ENCODE data around the gene TNNC2. TPM values are rescaled to one million over a fixed set of nuclear protein-coding genes. Genes with fewer than 3 reads are reported as not detected.
A peak's percentile ranks its signal among the peaks of the same experiment; 100 is the strongest.
"Not testable (repeated sequence)": the region's sequence is repeated elsewhere in the genome, so short reads cannot be mapped to it uniquely, and the experiment has no call there.

TNNC2 gene
- total and polyA plus RNA-seq, 2 of the 13 experiments (the other 11 are each of a cell fraction or from before 2014, with no cell fraction given): 1.8 to 4.7 TPM

GRCh38 chr20:45829673-45830106, 2.6 kb upstream of the TNNC2 start (continued):
- TF ChIP-seq, protein P1, sequence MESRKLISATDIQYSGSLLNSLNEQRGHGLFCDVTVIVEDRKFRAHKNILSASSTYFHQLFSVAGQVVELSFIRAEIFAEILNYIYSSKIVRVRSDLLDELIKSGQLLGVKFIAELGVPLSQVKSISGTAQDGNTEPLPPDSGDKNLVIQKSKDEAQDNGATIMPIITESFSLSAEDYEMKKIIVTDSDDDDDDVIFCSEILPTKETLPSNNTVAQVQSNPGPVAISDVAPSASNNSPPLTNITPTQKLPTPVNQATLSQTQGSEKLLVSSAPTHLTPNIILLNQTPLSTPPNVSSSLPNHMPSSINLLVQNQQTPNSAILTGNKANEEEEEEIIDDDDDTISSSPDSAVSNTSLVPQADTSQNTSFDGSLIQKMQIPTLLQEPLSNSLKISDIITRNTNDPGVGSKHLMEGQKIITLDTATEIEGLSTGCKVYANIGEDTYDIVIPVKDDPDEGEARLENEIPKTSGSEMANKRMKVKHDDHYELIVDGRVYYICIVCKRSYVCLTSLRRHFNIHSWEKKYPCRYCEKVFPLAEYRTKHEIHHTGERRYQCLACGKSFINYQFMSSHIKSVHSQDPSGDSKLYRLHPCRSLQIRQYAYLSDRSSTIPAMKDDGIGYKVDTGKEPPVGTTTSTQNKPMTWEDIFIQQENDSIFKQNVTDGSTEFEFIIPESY (CRISPR knock-in tag; IDR thresholded peaks at IDR 0.05): 0 out of 2 replicates have a peak, but pooled peaks have one; percentile 32
- TF ChIP-seq ZNF768 (CRISPR knock-in tag; IDR thresholded peaks at IDR 0.05): peak; percentile 8; the same call in 1 of the 2 replicates
- TF ChIP-seq MEF2D (CRISPR knock-in tag; IDR thresholded peaks at IDR 0.05): peak; percentile 23; the same call in 1 of the 2 replicates
- peak; percentile 71 for TF ChIP-seq PATZ1 (CRISPR knock-in tag; IDR thresholded peaks at IDR 0.05)
- peak; percentile 46; the same call in 1 of the 2 replicates for TF ChIP-seq LCORL (IDR thresholded peaks at IDR 0.05)
- TF ChIP-seq LCORL (CRISPR knock-in tag; IDR thresholded peaks at IDR 0.05): peak; percentile 89
- peak; percentile 76 for TF ChIP-seq GATAD2A (CRISPR knock-in tag; IDR thresholded peaks at IDR 0.05)
- TF ChIP-seq PHF21A (CRISPR knock-in tag; IDR thresholded peaks at IDR 0.05): peak; percentile 62
- TF ChIP-seq HOXA3 (CRISPR knock-in tag; IDR thresholded peaks at IDR 0.05): peak; percentile 56; the same call in 1 of the 2 replicates
- peak; percentile 81 for TF ChIP-seq ZMYM4 (CRISPR knock-in tag; IDR thresholded peaks at IDR 0.05)
- TF ChIP-seq CEBPG (CRISPR knock-in tag; IDR thresholded peaks at IDR 0.05): peak; percentile 95
- TF ChIP-seq PITX1 (CRISPR knock-in tag; IDR thresholded peaks at IDR 0.05): peak; percentile 99
- TF ChIP-seq, protein P2, sequence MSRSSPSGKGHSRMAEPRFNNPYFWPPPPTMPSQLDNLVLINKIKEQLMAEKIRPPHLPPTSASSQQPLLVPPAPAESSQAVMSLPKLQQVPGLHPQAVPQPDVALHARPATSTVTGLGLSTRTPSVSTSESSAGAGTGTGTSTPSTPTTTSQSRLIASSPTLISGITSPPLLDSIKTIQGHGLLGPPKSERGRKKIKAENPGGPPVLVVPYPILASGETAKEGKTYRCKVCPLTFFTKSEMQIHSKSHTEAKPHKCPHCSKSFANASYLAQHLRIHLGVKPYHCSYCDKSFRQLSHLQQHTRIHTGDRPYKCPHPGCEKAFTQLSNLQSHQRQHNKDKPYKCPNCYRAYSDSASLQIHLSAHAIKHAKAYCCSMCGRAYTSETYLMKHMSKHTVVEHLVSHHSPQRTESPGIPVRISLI (CRISPR knock-in tag; IDR thresholded peaks at IDR 0.05; ENCODE audit: borderline replicate concordance): peak; percentile 86
- not testable (repeated sequence) for TF ChIP-seq FOXA1 (IDR thresholded peaks at IDR 0.05)
- TF ChIP-seq FOXA1 (CRISPR knock-in tag; IDR thresholded peaks at IDR 0.05): peak; percentile 84
- TF ChIP-seq, protein P3, sequence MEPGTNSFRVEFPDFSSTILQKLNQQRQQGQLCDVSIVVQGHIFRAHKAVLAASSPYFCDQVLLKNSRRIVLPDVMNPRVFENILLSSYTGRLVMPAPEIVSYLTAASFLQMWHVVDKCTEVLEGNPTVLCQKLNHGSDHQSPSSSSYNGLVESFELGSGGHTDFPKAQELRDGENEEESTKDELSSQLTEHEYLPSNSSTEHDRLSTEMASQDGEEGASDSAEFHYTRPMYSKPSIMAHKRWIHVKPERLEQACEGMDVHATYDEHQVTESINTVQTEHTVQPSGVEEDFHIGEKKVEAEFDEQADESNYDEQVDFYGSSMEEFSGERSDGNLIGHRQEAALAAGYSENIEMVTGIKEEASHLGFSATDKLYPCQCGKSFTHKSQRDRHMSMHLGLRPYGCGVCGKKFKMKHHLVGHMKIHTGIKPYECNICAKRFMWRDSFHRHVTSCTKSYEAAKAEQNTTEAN (CRISPR knock-in tag; conservative IDR thresholded peaks at IDR 0.05): 0 out of 2 replicates have a peak, but pooled peaks have one; percentile 27
- peak; percentile 58 for TF ChIP-seq SALL1 (CRISPR knock-in tag; IDR thresholded peaks at IDR 0.05)
- 0 out of 2 replicates have a peak, but pooled peaks have one; percentile 52 for TF ChIP-seq SIX4 (CRISPR knock-in tag; IDR thresholded peaks at IDR 0.05)
- TF ChIP-seq, protein P4, sequence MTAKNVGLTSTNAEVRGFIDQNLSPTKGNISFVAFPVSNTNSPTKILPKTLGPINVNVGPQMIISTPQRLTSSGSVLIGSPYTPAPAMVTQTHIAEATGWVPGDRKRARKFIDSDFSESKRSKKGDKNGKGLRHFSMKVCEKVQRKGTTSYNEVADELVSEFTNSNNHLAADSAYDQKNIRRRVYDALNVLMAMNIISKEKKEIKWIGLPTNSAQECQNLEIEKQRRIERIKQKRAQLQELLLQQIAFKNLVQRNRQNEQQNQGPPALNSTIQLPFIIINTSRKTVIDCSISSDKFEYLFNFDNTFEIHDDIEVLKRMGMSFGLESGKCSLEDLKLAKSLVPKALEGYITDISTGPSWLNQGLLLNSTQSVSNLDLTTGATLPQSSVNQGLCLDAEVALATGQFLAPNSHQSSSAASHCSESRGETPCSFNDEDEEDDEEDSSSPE (CRISPR knock-in tag; IDR thresholded peaks at IDR 0.05): 0 out of 2 replicates have a peak, but pooled peaks have one; percentile 44
- peak; percentile 86 for TF ChIP-seq FOXA3 (CRISPR knock-in tag; IDR thresholded peaks at IDR 0.05)
- TF ChIP-seq HOXA5 (CRISPR knock-in tag; IDR thresholded peaks at IDR 0.05): peak; percentile 50; the same call in 1 of the 2 replicates
- TF ChIP-seq RXRA (CRISPR knock-in tag; IDR thresholded peaks at IDR 0.05): peak; percentile 73
- peak; percentile 87 for TF ChIP-seq ADNP (CRISPR knock-in tag; IDR thresholded peaks at IDR 0.05)
